Mammary epithelial cell (primary cell): ENCODE measurements around the gene SEMA3C.

ENCODE experiments used
- EZH2 ChIP-seq: IDR thresholded peaks from 2 replicates; pipeline ENCODE4 v1.6.1; 2012; ENCODE audit warnings: low read length, inconsistent platforms, borderline replicate concordance
- TF ChIP-seq, protein P1 (sequence below), 2 donors: IDR thresholded peaks in 1 of 2; conservative IDR thresholded peaks in 1 of 2; 2 replicates each; pipeline ENCODE4 v1.5.1; 2011 to 2012; ENCODE audit warnings: inconsistent platforms in 2 of 2, low read length in 2 of 2, mild to moderate bottlenecking in 2 of 2, control low read depth in 1 of 2, low read depth in 1 of 2; ENCODE audit not compliant: insufficient read depth in 1 of 2; ENCODE audit errors: extremely low read depth in 1 of 2

DNA sequence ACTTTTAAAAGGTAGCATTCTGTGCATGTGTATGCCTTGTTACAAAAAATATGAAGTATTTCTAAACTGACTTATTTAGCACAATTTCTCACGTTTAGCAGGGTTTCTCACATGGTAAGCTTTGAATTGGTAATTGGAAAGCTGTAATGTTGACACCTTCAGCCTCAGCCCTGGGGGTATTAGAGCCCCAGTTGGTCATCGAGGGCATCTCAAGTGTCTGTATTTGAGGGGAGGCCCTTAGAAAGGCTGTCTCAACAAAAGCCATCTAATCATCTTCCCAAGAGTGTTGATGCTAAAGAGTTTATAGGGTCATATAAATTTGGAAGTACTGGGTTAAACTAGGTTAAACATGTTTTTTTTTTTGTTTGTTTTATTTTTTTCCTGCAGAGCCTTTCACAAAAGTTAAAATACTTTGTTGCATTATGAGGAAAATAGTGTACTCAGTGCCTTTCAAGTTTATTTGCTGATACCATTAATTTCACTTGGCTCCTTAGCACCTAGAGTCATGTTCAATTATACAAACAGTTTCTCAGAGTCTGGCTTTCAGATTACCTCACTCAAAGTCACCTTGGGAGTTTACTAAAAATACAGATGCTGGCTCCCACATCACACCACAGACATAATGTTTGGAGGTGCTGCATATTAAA lies 146.4 kb downstream of the SEMA3C start:
- no peak for TF ChIP-seq EZH2
- TF ChIP-seq, protein P1, sequence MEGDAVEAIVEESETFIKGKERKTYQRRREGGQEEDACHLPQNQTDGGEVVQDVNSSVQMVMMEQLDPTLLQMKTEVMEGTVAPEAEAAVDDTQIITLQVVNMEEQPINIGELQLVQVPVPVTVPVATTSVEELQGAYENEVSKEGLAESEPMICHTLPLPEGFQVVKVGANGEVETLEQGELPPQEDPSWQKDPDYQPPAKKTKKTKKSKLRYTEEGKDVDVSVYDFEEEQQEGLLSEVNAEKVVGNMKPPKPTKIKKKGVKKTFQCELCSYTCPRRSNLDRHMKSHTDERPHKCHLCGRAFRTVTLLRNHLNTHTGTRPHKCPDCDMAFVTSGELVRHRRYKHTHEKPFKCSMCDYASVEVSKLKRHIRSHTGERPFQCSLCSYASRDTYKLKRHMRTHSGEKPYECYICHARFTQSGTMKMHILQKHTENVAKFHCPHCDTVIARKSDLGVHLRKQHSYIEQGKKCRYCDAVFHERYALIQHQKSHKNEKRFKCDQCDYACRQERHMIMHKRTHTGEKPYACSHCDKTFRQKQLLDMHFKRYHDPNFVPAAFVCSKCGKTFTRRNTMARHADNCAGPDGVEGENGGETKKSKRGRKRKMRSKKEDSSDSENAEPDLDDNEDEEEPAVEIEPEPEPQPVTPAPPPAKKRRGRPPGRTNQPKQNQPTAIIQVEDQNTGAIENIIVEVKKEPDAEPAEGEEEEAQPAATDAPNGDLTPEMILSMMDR (conservative IDR thresholded peaks at IDR 0.05 in 1 of 2, IDR thresholded peaks at IDR 0.05 in 1 of 2; ENCODE audit: extremely low read depth in 1 of 2, insufficient read depth in 1 of 2, low read depth in 1 of 2, low read length in 2 of 2): no peak
